Suppressor macrophage (primary cell): ENCODE data around the gene LDLRAD4.

ENCODE experiments used
- DNase-seq, 4 experiments: peaks; one replicate each; pipeline ENCODE4 v3.0.0-alpha.2; 2020 to 2022

Gene LDLRAD4

GRCh38 chr18:13696961-13697360 is 478.4 kb downstream of the LDLRAD4 start:
- no peak for DNase-seq

DNA sequence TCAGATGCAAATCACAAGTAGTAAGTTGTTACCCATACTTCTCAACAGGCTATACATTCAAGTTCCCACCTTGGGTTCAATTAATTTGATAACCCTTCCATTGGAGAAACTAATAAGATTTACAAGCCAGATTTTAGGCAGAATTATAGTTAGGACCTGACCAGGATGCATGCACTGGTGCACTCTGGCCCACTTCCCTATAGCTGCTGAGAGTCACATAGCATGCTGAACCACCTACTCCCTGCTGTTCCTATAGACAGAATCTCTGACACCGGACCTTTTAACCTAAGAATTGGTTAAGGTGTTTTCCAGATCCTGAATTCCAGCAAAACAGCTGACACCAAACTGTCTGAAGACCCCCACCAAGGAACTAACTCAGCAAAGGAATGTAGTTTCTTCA is 481.6 kb downstream of the LDLRAD4 start:
- peak in 2 of 4 experiments; percentile 5 to 15 for DNase-seq
